HEK293 (cell line): ENCODE results near the gene OSBP.

ENCODE experiments used
- CTCF ChIA-PET: fragments of 350-600 bp; formaldehyde crosslinking; extraction: SDS; loops from one replicate; lab custom pipeline; 2021; ENCODE audit warnings: antibody characterized with exemption; lab: Yijun Ruan, JAX
- POLR2A ChIA-PET: fragments of 300-600 bp; formaldehyde crosslinking; extraction: SDS; loops from one replicate; lab custom pipeline; 2020; ENCODE audit warnings: antibody characterized with exemption, inconsistent platforms; lab: Yijun Ruan, JAX
- H3K27ac ChIP-seq: fragments of 200-500 bp; sonication (Bioruptor generic); 2 replicates; pipeline ENCODE4 v1.5.1; 2014; ENCODE audit warnings: low read depth, low read length, control low read depth, inconsistent platforms; ENCODE audit errors: extremely low read depth
- H3K36me3 ChIP-seq, 2 experiments: fragments of 200-500 bp in 1 of 2; sonication (Bioruptor generic) in 1 of 2; 1 replicate in 1 of 2; 2 replicates in 1 of 2; pipeline ENCODE4 v1.5.1; 2014 to 2017; ENCODE audit warnings: inconsistent platforms in 2 of 2, low read length in 2 of 2; ENCODE audit not compliant: control insufficient read depth in 2 of 2, insufficient read depth in 1 of 2
- H3K4me1 ChIP-seq: fragments of 200-500 bp; sonication (Bioruptor generic); 2 replicates; pipeline ENCODE4 v1.5.1; 2014; ENCODE audit warnings: mild to moderate bottlenecking, low read length, inconsistent platforms; ENCODE audit not compliant: control insufficient read depth, insufficient read depth
- H3K4me3 ChIP-seq: 2 replicates; pipeline ENCODE4 v1.5.1; 2011; ENCODE audit warnings: low read depth, mild to moderate bottlenecking, control low read depth, low read length, moderate library complexity
- H3K9me3 ChIP-seq: fragments of 200-500 bp; sonication (Bioruptor generic); 2 replicates; pipeline ENCODE4 v1.5.1; 2014; ENCODE audit warnings: low read depth, low read length, inconsistent platforms; ENCODE audit not compliant: control insufficient read depth, insufficient read depth
- HOXC10 ChIP-seq: sonication (generic); formaldehyde crosslinking; IDR thresholded peaks from 2 replicates; pipeline ENCODE4 v1.8.1; 2023; ENCODE audit warnings: mild to moderate bottlenecking, missing genetic modification reagents
- SALL2 ChIP-seq: fragments of 450-650 bp; formaldehyde crosslinking; IDR thresholded peaks from 2 replicates; pipeline ENCODE4 v1.5.0; 2017; ENCODE audit warnings: missing biosample characterization, mild to moderate bottlenecking, missing genetic modification characterization, borderline replicate concordance
- ZNF114 ChIP-seq: fragments of 450-650 bp; formaldehyde crosslinking; IDR thresholded peaks from 2 replicates; pipeline ENCODE4 v1.5.0; 2017; ENCODE audit warnings: missing biosample characterization, missing genetic modification characterization
- ZNF121 ChIP-seq: fragments of 450-650 bp; formaldehyde crosslinking; IDR thresholded peaks from 2 replicates; pipeline ENCODE4 v1.5.1; 2016; ENCODE audit warnings: missing biosample characterization, missing genetic modification characterization
- ZNF157 ChIP-seq: fragments of 450-650 bp; formaldehyde crosslinking; IDR thresholded peaks from 2 replicates; pipeline ENCODE4 v1.5.1; 2016; ENCODE audit warnings: missing biosample characterization, missing genetic modification characterization
- ZNF18 ChIP-seq: fragments of 450-650 bp; formaldehyde crosslinking; IDR thresholded peaks from 2 replicates; pipeline ENCODE4 v1.5.1; 2016; ENCODE audit warnings: missing biosample characterization, missing genetic modification characterization
- ZNF223 ChIP-seq: fragments of 450-650 bp; formaldehyde crosslinking; IDR thresholded peaks from 2 replicates; pipeline ENCODE4 v1.5.1; 2016; ENCODE audit warnings: missing biosample characterization, missing genetic modification characterization
- ZNF280D ChIP-seq: fragments of 450-650 bp; formaldehyde crosslinking; IDR thresholded peaks from 2 replicates; pipeline ENCODE4 v1.5.1; 2016; ENCODE audit warnings: missing biosample characterization, missing genetic modification characterization
- ZNF350 ChIP-seq: fragments of 450-650 bp; formaldehyde crosslinking; IDR thresholded peaks from 2 replicates; pipeline ENCODE4 v1.5.0; 2017; ENCODE audit warnings: missing biosample characterization, mild to moderate bottlenecking, missing genetic modification characterization
- ZNF354C ChIP-seq: fragments of 450-650 bp; formaldehyde crosslinking; IDR thresholded peaks from 2 replicates; pipeline ENCODE4 v1.5.1; 2016; ENCODE audit warnings: missing biosample characterization, missing genetic modification characterization, low read depth, borderline replicate concordance
- ZNF426 ChIP-seq: fragments of 450-650 bp; formaldehyde crosslinking; IDR thresholded peaks from 2 replicates; pipeline ENCODE4 v1.5.1; 2017; ENCODE audit warnings: missing biosample characterization, missing genetic modification characterization, mild to moderate bottlenecking, inconsistent platforms, moderate library complexity
- ZNF433 ChIP-seq: fragments of 450-650 bp; formaldehyde crosslinking; IDR thresholded peaks from 2 replicates; pipeline ENCODE4 v1.5.1; 2016; ENCODE audit warnings: missing biosample characterization, missing genetic modification characterization, low read depth
- ZNF513 ChIP-seq: fragments of 450-650 bp; IDR thresholded peaks from 2 replicates; pipeline ENCODE4 v1.5.1; 2018; ENCODE audit warnings: missing biosample characterization, missing genetic modification characterization
- ZNF518A ChIP-seq: fragments of 450-650 bp; formaldehyde crosslinking; conservative IDR thresholded peaks from 2 replicates; pipeline ENCODE4 v1.5.1; 2016; ENCODE audit warnings: low read depth, missing biosample characterization, missing genetic modification characterization
- ZNF610 ChIP-seq: fragments of 450-650 bp; formaldehyde crosslinking; IDR thresholded peaks from 2 replicates; pipeline ENCODE4 v1.5.1; 2016; ENCODE audit warnings: missing biosample characterization, missing genetic modification characterization, borderline replicate concordance
- ZNF660 ChIP-seq: fragments of 450-650 bp; IDR thresholded peaks from 2 replicates; pipeline ENCODE4 v1.5.1; 2018; ENCODE audit warnings: missing biosample characterization, mild to moderate bottlenecking, missing genetic modification characterization
- ZNF837 ChIP-seq: fragments of 450-650 bp; formaldehyde crosslinking; IDR thresholded peaks from 2 replicates; pipeline ENCODE4 v1.5.1; 2016; ENCODE audit warnings: missing biosample characterization, missing genetic modification characterization
- ZSCAN30 ChIP-seq: fragments of 450-650 bp; IDR thresholded peaks from 2 replicates; pipeline ENCODE4 v1.5.1; 2018; ENCODE audit warnings: missing biosample characterization, mild to moderate bottlenecking, missing genetic modification characterization, moderate library complexity
- ZXDB ChIP-seq: fragments of 450-650 bp; formaldehyde crosslinking; IDR thresholded peaks from 2 replicates; pipeline ENCODE4 v1.5.1; 2016; ENCODE audit warnings: missing biosample characterization, missing genetic modification characterization
- TF ChIP-seq, protein P1 (sequence below): fragments of 450-650 bp; formaldehyde crosslinking; IDR thresholded peaks from 2 replicates; pipeline ENCODE4 v1.5.1; 2016; ENCODE audit warnings: missing biosample characterization, missing genetic modification characterization
- TF ChIP-seq, protein P2 (sequence below): IDR thresholded peaks from 2 replicates; pipeline ENCODE4 v1.6.1; 2011; ENCODE audit warnings: mild to moderate bottlenecking, low read depth, low read length, borderline replicate concordance

The OSBP gene

GRCh38 chr11:59615637-59616395 lies at the start of gene OSBP (continued):
- TF ChIP-seq ZNF223 (tag by site-specific recombination) (no peak), ZNF114 (no peak), ZXDB (peak; percentile 46), HOXC10 (CRISPR knock-in tag) (0 out of 2 replicates have a peak, but pooled peaks have one; percentile 62), ZNF660 (tag by site-specific recombination) (0 out of 2 replicates have a peak, but pooled peaks have one; percentile 38), ZNF18 (tag by site-specific recombination) (no peak)

GRCh38 chr11:59660621-59661020 lies 45.0 kb upstream of the OSBP start:
- H3K4me3 ChIP-seq: no peak overlapping the region
- POLR2A ChIA-PET: interaction anchor here (1.7 kb wide), 1 partner anchor 9 kb away, joined by 6 read pairs; no protein-coding TSS in a partner anchor
- TF ChIP-seq ZSCAN30 (tag by site-specific recombination) (no peak), ZNF610 (tag by site-specific recombination) (no peak), ZNF354C (no peak), ZNF121 (tag by site-specific recombination) (no peak), SALL2 (no peak), ZNF426 (tag by site-specific recombination) (no peak), ZNF350 (no peak), ZNF157 (tag by site-specific recombination) (no peak), ZNF518A (tag by site-specific recombination) (no peak), ZNF280D (no peak), ZNF837 (no peak), ZNF513 (tag by site-specific recombination) (no peak), ZNF433 (no peak)
- TF ChIP-seq, protein P1, sequence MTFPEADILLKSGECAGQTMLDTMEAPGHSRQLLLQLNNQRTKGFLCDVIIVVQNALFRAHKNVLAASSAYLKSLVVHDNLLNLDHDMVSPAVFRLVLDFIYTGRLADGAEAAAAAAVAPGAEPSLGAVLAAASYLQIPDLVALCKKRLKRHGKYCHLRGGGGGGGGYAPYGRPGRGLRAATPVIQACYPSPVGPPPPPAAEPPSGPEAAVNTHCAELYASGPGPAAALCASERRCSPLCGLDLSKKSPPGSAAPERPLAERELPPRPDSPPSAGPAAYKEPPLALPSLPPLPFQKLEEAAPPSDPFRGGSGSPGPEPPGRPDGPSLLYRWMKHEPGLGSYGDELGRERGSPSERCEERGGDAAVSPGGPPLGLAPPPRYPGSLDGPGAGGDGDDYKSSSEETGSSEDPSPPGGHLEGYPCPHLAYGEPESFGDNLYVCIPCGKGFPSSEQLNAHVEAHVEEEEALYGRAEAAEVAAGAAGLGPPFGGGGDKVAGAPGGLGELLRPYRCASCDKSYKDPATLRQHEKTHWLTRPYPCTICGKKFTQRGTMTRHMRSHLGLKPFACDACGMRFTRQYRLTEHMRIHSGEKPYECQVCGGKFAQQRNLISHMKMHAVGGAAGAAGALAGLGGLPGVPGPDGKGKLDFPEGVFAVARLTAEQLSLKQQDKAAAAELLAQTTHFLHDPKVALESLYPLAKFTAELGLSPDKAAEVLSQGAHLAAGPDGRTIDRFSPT (tag by site-specific recombination): no peak
- TF ChIP-seq, protein P2, sequence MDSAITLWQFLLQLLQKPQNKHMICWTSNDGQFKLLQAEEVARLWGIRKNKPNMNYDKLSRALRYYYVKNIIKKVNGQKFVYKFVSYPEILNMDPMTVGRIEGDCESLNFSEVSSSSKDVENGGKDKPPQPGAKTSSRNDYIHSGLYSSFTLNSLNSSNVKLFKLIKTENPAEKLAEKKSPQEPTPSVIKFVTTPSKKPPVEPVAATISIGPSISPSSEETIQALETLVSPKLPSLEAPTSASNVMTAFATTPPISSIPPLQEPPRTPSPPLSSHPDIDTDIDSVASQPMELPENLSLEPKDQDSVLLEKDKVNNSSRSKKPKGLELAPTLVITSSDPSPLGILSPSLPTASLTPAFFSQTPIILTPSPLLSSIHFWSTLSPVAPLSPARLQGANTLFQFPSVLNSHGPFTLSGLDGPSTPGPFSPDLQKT: no peak

More at GRCh38 chr11:59660621-59661020, 45.0 kb upstream of the OSBP start:
- H3K4me1 ChIP-seq: no peaks in the 10 kb centered on the region
- peaks cover 43 to 90% of the 10 kb centered on the region in 2 experiments for H3K36me3 ChIP-seq
- no peak overlapping the region for H3K27ac ChIP-seq
- CTCF ChIA-PET: interaction anchor here (0.7 to 1.7 kb wide), 2 partner anchors 11 to 15 kb away, joined by 3 to 4 read pairs; no protein-coding TSS in a partner anchor
- H3K9me3 ChIP-seq: no peaks in the 10 kb centered on the region
